Activated T-helper 1 cell treated with anti-CD3 and anti-CD28 coated beads, Interleukin-12 subunit alpha, Interleukin-12 subunit beta, Interleukin-2, Interleukin-4 antibody, amounts not matched to agents 30 ng/mL and 10 ng/mL and 1 ng/mL, durations not matched to agents 14 hours and 24 hours and 36 hours (primary cell): ENCODE measurements around the gene OR13C4. TPM values are rescaled to one million over a fixed set of nuclear protein-coding genes. Genes with fewer than 3 reads are reported as not detected.
"Not testable (repeated sequence)": the region's sequence is repeated elsewhere in the genome, so short reads cannot be mapped to it uniquely, and the experiment has no call there.

Source experiments
- DNase-seq: peaks from one replicate; pipeline ENCODE4 v3.0.0; 2021; ENCODE audit warnings: low spot score
- H3K27ac Mint-ChIP-seq: one replicate; pipeline ENCODE4 v1.8.0; 2021; ENCODE audit warnings: mild to moderate bottlenecking, mixed read lengths
- H3K27me3 Mint-ChIP-seq: one replicate; pipeline ENCODE4 v1.8.0; 2022; ENCODE audit warnings: mild to moderate bottlenecking, moderate library complexity, mixed read lengths; ENCODE audit not compliant: insufficient read depth
- H3K36me3 Mint-ChIP-seq: one replicate; pipeline ENCODE4 v1.8.0; 2021; ENCODE audit warnings: low read depth, mixed read lengths
- H3K4me1 Mint-ChIP-seq: one replicate; pipeline ENCODE4 v1.8.0; 2021; ENCODE audit warnings: low read depth, mixed read lengths
- H3K4me3 Mint-ChIP-seq: one replicate; pipeline ENCODE4 v1.8.0; 2021; ENCODE audit warnings: mild to moderate bottlenecking, moderate library complexity, mixed read lengths
- H3K9me3 Mint-ChIP-seq: one replicate; pipeline ENCODE4 v1.8.0; 2021; ENCODE audit warnings: mixed read lengths
- intact Hi-C: fragments of 100-400 bp; cut with micrococcal nuclease; formaldehyde crosslinking; loops from one replicate; pipeline ENCODE4 v1.15.1; 2024
- total RNA-seq: library from RNA; stranded (reverse); gene quantifications from 2 replicates; pipeline ENCODE4 v1.2.3, GENCODE V29; 2022

Gene OR13C4
- total RNA-seq = not detected in 2 replicates

- Mint-ChIP-seq H3K36me3 (no peaks in the 10 kb centered on the region), H3K27ac (no peak within 1 kb of the TSS), H3K9me3 (no peaks in the 10 kb centered on the region), H3K27me3 (no peaks in the 10 kb centered on the region), H3K4me1 (no peaks in the 10 kb centered on the region), H3K4me3 (no peak within 1 kb of the TSS)
- no peak for DNase-seq
- intact Hi-C loops = no loop called here
Measured at GRCh38 chr9:104527109-104527508, at the start of gene OR13C4. Gene OR13C4 (minus strand): TSS chr9:104527209. CDS start chr9:104527209, 0 bp downstream.

DNA sequence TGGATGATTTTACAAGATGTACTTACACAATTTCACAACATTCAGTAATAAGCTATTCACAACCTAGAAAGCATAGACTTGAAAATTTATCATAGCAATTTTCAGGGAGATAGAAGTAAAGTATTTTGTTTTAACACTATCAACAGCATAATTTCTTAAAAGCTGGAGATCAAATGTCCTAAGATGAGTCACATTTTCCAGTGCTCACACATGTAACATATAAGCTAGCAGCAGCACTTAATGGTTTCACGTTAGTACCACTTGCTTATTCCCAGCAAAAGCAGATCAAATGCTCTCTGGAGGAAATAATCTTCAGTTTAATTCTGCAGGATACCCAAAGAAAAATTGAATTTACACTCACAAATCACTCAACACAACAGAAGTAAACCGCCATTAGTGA, 48.4 kb upstream of the OR13C4 start:
- no peaks in the 10 kb centered on the region for H3K27me3 Mint-ChIP-seq
- H3K9me3 Mint-ChIP-seq = peaks cover 12% of the 10 kb centered on the region
- intact Hi-C loops = no loop called here
- DNase-seq = no peak
- no peaks in the 10 kb centered on the region for H3K4me1 Mint-ChIP-seq
- no peak overlapping the region for H3K27ac Mint-ChIP-seq
- H3K4me3 Mint-ChIP-seq = no peak overlapping the region
- H3K36me3 Mint-ChIP-seq = no peaks in the 10 kb centered on the region

DNA sequence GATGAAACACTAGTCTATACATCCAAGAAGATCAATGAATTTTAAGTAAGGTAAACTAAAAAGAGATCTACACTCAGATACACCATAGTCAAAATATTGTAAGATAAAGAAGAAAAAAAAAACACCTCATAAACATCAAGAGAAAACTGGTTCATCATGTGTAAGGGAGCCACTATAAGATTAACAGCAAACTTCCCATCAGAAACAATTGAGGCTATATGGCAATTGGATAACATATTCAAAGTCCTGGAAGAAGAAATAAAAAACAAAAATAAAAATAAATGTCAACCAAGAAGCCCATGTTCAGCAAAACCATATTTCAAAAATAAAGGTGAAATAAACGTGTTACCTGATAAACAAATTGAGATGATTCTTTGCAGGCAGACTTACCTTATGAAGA, 45.6 kb upstream of the OR13C4 start:
- Mint-ChIP-seq H3K36me3 (no peaks in the 10 kb centered on the region), H3K27ac (no peak overlapping the region), H3K4me3 (no peak overlapping the region), H3K27me3 (no peaks in the 10 kb centered on the region), H3K9me3 (peaks cover 12% of the 10 kb centered on the region), H3K4me1 (no peaks in the 10 kb centered on the region)
- no peak for DNase-seq
- intact Hi-C loops = no loop called here

- no peaks in the 10 kb centered on the region for H3K4me1 Mint-ChIP-seq
- no peaks in the 10 kb centered on the region for H3K36me3 Mint-ChIP-seq
- no peak for DNase-seq
- H3K27ac Mint-ChIP-seq = no peak within 1 kb of the TSS
- peaks cover 12% of the 10 kb centered on the region for H3K9me3 Mint-ChIP-seq
- no peak within 1 kb of the TSS for H3K4me3 Mint-ChIP-seq
- no peaks in the 10 kb centered on the region for H3K27me3 Mint-ChIP-seq
- intact Hi-C loops = no loop called here
Measured at GRCh38 chr9:104568868-104569267, 41.9 kb upstream of the OR13C4 start, which contains the start of gene OR13C8. Gene OR13C8 (plus strand): TSS chr9:104569168. CDS start chr9:104569168, 0 bp downstream.

- H3K4me1 Mint-ChIP-seq = no peaks in the 10 kb centered on the region
- H3K9me3 Mint-ChIP-seq = no peaks in the 10 kb centered on the region
- no peak overlapping the region for H3K4me3 Mint-ChIP-seq
- DNase-seq = no peak
- intact Hi-C loops = no loop called here
- H3K36me3 Mint-ChIP-seq = no peaks in the 10 kb centered on the region
- no peak overlapping the region for H3K27ac Mint-ChIP-seq
- no peaks in the 10 kb centered on the region for H3K27me3 Mint-ChIP-seq
Measured at GRCh38 chr9:104564358-104564757, 37.3 kb upstream of the OR13C4 start.

- Mint-ChIP-seq H3K4me1 (no peaks in the 10 kb centered on the region), H3K27me3 (peaks cover 1% of the 10 kb centered on the region), H3K27ac (no peak overlapping the region), H3K9me3 (no peaks in the 10 kb centered on the region), H3K4me3 (no peak overlapping the region), H3K36me3 (no peaks in the 10 kb centered on the region)
- no peak for DNase-seq
- intact Hi-C loops = no loop called here
Measured at GRCh38 chr9:104556830-104557634, 30.0 kb upstream of the OR13C4 start.

DNA sequence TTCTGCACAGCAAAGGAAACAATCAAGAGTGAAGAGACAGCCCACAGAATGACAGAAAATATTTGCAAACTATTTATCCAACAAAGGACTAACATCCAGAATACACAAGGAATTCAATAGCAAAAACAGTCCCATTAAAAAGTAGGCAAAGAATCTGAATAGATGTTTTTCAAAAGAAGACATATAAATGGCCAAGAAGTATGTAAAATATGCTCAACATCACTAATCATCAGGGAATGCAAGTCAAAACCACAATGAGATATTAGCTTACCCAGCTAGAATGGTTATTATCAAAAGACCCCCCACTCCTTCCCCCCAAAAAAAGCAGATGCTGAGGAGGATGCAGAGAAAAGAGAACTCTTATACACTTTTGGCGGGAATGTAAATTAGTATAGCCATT, 28.5 kb upstream of the OR13C4 start:
- Mint-ChIP-seq H3K27ac (no peak overlapping the region), H3K9me3 (no peaks in the 10 kb centered on the region), H3K36me3 (no peaks in the 10 kb centered on the region), H3K4me3 (no peak overlapping the region), H3K27me3 (peaks cover 1% of the 10 kb centered on the region), H3K4me1 (no peaks in the 10 kb centered on the region)
- intact Hi-C loops = no loop called here
- no peak for DNase-seq

DNA sequence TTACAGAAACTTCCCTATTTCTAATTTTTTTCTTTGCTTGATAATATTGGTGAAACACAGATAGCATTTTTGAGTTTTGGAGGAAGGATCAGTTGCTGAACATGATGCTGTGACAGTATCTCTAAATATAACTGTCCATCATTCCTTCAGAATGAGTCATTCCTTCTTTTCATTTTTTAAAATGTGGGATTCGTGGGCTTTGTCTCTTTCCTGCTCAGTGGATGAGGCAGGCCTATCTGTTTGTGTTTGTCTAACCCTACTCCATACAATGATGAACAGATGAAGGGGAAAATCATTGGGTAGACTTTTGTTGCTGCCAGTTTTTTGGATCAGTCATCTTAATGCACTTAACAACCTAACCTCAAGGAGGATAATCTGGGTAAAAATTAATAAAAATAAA, 26.3 kb upstream of the OR13C4 start:
- no peaks in the 10 kb centered on the region for H3K36me3 Mint-ChIP-seq
- H3K27ac Mint-ChIP-seq = no peak overlapping the region
- intact Hi-C loops = no loop called here
- peaks cover 1% of the 10 kb centered on the region for H3K27me3 Mint-ChIP-seq
- H3K9me3 Mint-ChIP-seq = no peaks in the 10 kb centered on the region
- no peaks in the 10 kb centered on the region for H3K4me1 Mint-ChIP-seq
- H3K4me3 Mint-ChIP-seq = no peak overlapping the region
- DNase-seq = no peak

- Mint-ChIP-seq H3K27me3 (no peaks in the 10 kb centered on the region), H3K9me3 (no peaks in the 10 kb centered on the region), H3K4me3 (no peak overlapping the region), H3K4me1 (no peaks in the 10 kb centered on the region), H3K36me3 (no peaks in the 10 kb centered on the region), H3K27ac (no peak overlapping the region)
- no peak for DNase-seq
- intact Hi-C loops = no loop called here
Measured at GRCh38 chr9:104544644-104545043, 17.6 kb upstream of the OR13C4 start.

DNA sequence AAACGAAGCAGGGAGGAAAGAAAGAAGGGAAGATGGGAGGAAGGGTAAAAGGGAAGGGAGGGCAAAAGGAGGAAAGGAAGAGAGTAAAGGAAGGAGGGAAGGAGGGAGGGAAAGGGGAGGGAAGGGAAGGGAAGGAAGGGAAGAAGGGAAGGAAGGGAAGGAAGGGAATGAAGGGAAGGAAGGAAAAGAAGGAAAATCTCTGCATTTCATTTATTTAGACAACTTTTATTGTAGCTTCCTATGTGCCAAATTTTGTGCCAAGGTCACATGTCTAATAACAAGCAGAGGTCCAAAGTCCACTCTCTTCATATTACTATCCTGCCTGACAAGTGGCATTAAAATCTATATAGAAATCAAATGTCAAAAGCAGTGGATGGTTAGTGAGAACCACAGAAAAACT, 12.3 kb upstream of the OR13C4 start:
- Mint-ChIP-seq H3K4me1 (no peaks in the 10 kb centered on the region), H3K36me3 (no peaks in the 10 kb centered on the region), H3K9me3 (no peaks in the 10 kb centered on the region), H3K27ac (no peak overlapping the region), H3K27me3 (no peaks in the 10 kb centered on the region), H3K4me3 (no peak overlapping the region)
- DNase-seq = no peak
- intact Hi-C loops = no loop called here

GRCh38 chr9:104536756-104537155, 9.7 kb upstream of the OR13C4 start, which contains the start of gene OR13C3:
Gene OR13C3 (minus strand): TSS chr9:104536856. CDS start chr9:104536723, 133 bp downstream.
- Mint-ChIP-seq H3K4me3 (no peak within 1 kb of the TSS), H3K9me3 (no peaks in the 10 kb centered on the region), H3K27ac (no peak within 1 kb of the TSS), H3K36me3 (no peaks in the 10 kb centered on the region), H3K27me3 (no peaks in the 10 kb centered on the region), H3K4me1 (no peaks in the 10 kb centered on the region)
- intact Hi-C loops = no loop called here
- no peak for DNase-seq

GRCh38 chr9:104520241-104520640, 6.8 kb downstream of the OR13C4 start:
- H3K27me3 Mint-ChIP-seq, intact Hi-C loops, H3K4me1 Mint-ChIP-seq, H3K4me3 Mint-ChIP-seq, H3K27ac Mint-ChIP-seq, H3K9me3 Mint-ChIP-seq, H3K36me3 Mint-ChIP-seq, DNase-seq: not testable (repeated sequence)

GRCh38 chr9:104514901-104515300, 12.1 kb downstream of the OR13C4 start:
- no peak for DNase-seq
- H3K9me3 Mint-ChIP-seq = no peaks in the 10 kb centered on the region
- no peaks in the 10 kb centered on the region for H3K27me3 Mint-ChIP-seq
- no peaks in the 10 kb centered on the region for H3K36me3 Mint-ChIP-seq
- intact Hi-C loops = no loop called here
- H3K27ac Mint-ChIP-seq = no peak overlapping the region
- H3K4me1 Mint-ChIP-seq = no peaks in the 10 kb centered on the region
- no peak overlapping the region for H3K4me3 Mint-ChIP-seq

DNA sequence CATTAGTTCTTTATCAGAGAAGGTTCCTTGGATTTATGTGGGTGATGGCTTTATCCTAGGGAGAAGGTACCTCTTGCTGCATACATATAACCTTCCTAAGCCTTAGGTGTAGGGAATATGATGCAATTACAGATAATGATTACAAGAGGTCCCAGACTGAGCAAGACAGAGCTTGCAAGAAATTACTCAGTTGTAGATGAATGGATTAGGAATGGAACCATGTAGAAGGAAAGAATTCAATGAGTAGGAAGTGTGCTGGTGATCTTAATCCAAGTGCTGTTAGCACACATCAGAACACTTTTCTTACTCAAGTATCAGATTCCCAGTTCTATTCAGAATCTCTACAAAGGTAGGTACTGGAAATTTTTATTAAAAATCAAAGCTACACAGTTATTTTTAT, 20.4 kb downstream of the OR13C4 start:
- Mint-ChIP-seq H3K4me1 (no peaks in the 10 kb centered on the region), H3K27ac (no peak overlapping the region), H3K9me3 (no peaks in the 10 kb centered on the region), H3K4me3 (no peak overlapping the region), H3K36me3 (no peaks in the 10 kb centered on the region), H3K27me3 (no peaks in the 10 kb centered on the region)
- intact Hi-C loops = no loop called here
- no peak for DNase-seq
